Bronchial epithelial cell (primary cell): Measurements from ENCODE around the gene RAPSN. TPM values are rescaled to one million over a fixed set of nuclear protein-coding genes. Genes with fewer than 3 reads are reported as not detected.

Source experiments
- DNase-seq: peaks from one replicate; pipeline ENCODE4 v3.0.0-alpha.2; 2010; ENCODE audit warnings: low read depth
- FAIRE-seq: peaks from 2 replicates; lab custom pipeline; 2011; peaks lifted over from hg19 to GRCh38; lab: Jason Lieb, UNC
- H3K27me3 ChIP-seq: 2 replicates; pipeline ENCODE4 v1.5.1; 2011; ENCODE audit warnings: low read length; ENCODE audit not compliant: control insufficient read depth, insufficient read depth
- H3K36me3 ChIP-seq: 2 replicates; pipeline ENCODE4 v1.5.1; 2011; ENCODE audit warnings: low read length; ENCODE audit not compliant: control insufficient read depth, insufficient read depth
- H3K4me3 ChIP-seq: 2 replicates; pipeline ENCODE4 v1.5.1; 2011; ENCODE audit warnings: mild to moderate bottlenecking, low read depth, low read length, control low read depth
- total RNA-seq: library from RNA; depleted of rRNA; stranded (reverse); fragments of >200 nt; gene quantifications from 2 replicates; pipeline ENCODE4 v1.2.1, GENCODE V29; 2014
- TF ChIP-seq, protein P1 (sequence below): IDR thresholded peaks from 2 replicates; pipeline ENCODE4 v1.5.1; 2011; ENCODE audit warnings: mild to moderate bottlenecking, moderate library complexity, low read length, control low read depth, inconsistent platforms; ENCODE audit not compliant: insufficient read depth, severe bottlenecking

Gene RAPSN
- total RNA-seq, 1 donor from 2014 or later, result 0.26 TPM

DNA sequence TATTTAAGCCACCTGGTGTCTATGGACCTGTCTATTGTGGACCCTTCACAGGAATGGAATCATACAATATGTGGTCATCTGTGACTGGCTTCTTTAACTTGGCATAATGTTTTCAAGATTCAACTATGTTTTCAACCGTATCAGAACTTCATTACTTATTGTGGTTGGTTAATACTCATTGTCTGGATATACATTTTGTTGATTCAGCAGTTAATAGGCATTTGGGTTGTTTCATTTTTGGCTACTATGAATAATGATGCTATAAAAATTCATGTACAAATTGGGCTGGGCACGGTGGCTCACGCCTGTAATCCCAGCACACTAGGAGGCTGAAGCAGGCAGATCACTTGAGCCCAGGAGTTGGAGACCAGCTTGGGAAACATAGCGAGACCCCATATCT lies 2.5 kb upstream of the RAPSN start:
- no peak for DNase-seq
- H3K4me3 ChIP-seq, result no peak overlapping the region
- no peaks in the 10 kb centered on the region for H3K27me3 ChIP-seq
- peaks cover 1% of the 10 kb centered on the region for H3K36me3 ChIP-seq
- no peak for FAIRE-seq
- TF ChIP-seq, protein P1, sequence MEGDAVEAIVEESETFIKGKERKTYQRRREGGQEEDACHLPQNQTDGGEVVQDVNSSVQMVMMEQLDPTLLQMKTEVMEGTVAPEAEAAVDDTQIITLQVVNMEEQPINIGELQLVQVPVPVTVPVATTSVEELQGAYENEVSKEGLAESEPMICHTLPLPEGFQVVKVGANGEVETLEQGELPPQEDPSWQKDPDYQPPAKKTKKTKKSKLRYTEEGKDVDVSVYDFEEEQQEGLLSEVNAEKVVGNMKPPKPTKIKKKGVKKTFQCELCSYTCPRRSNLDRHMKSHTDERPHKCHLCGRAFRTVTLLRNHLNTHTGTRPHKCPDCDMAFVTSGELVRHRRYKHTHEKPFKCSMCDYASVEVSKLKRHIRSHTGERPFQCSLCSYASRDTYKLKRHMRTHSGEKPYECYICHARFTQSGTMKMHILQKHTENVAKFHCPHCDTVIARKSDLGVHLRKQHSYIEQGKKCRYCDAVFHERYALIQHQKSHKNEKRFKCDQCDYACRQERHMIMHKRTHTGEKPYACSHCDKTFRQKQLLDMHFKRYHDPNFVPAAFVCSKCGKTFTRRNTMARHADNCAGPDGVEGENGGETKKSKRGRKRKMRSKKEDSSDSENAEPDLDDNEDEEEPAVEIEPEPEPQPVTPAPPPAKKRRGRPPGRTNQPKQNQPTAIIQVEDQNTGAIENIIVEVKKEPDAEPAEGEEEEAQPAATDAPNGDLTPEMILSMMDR, result no peak

DNA sequence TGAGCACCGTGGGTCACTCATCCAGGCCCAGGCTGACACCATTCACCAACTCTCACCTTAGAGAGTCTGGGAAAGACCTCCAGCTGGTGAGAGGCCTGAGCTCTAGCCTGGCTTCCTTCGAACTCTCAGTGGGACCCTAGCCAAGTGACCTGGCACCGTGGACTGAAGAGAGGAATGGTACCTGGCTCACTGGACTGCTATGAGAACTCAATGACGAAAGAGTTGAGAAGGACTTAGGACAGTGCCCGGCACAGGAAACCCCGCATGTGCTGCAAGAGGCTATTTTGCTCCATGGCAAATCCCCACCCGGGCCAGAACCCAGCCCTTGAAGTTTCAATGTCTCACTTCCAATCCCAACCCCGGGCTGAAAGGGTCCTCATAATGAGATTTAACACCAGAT lies 605 bp upstream of the RAPSN start:
- FAIRE-seq, result no peak
- H3K4me3 ChIP-seq, result no peak overlapping the region
- TF ChIP-seq, protein P1, result no peak
- no peak for DNase-seq
- H3K36me3 ChIP-seq, result peaks cover 1% of the 10 kb centered on the region
- H3K27me3 ChIP-seq, result no peaks in the 10 kb centered on the region

DNA sequence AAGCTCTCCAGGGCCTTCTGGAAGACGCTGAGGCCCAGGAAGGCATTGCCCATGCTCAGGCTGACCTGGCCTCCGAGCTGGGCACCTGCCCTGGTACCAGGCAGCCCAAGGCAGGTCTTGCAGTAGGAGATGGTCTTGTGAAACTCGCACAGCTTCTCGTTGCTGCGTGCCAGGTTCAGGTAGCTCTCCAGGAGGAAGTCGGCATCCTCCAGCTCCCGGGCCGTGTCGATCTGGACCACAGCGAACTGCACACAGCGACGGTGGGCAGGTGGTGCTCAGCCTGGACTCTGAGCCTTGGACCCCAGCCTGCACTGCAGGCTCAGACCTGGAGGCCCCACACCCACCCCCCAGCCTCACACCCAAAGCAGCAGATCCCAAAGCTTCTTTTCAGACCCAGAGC lies 1.0 kb downstream of the RAPSN start:
- Histone ChIP-seq H3K36me3 (no peaks in the 10 kb centered on the region), H3K27me3 (no peaks in the 10 kb centered on the region), H3K4me3 (no peak overlapping the region)
- TF ChIP-seq, protein P1, result no peak
- DNase-seq, result no peak
- FAIRE-seq, result no peak

DNA sequence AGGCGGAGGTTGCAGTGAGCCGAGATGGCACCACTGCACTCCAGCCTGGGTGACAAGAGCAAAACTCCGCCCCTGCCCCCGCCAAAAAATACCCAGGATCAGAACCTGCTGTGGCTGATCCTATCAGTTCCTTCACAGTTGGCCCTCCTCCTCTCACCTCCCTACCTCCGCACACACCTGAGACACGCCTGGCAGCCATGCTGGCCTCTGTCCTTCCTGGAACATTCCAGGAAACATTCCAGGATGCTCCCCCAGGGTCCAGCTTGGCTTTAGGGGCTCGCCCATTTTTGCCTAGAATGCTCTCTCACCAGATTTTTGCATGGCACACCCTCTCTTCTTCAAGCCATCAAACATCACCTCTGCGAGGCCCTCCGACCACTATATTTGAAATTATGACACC lies 2.1 kb downstream of the RAPSN start:
- Histone ChIP-seq H3K27me3 (no peaks in the 10 kb centered on the region), H3K4me3 (no peak overlapping the region), H3K36me3 (no peaks in the 10 kb centered on the region)
- FAIRE-seq, result no peak
- DNase-seq, result no peak
- TF ChIP-seq, protein P1, result no peak

DNA sequence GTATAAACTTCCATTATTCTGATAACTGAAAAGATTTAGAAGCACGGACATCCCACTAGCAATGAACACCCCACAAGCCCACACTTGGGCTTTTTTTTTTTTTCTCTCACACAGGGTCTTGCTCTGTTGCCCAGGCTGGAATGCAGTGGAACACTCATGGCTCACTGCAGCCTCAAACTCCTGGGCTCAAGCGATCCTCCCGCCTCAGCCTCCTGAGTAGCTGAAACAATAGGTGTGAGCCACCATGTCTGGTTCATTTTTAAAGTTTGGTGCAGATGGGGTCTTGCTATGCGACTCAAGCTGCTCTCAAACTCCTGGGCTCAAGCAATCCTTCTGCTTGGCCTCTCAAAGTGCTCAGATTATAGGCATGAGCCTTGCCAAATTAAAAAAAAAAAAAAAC lies 3.1 kb downstream of the RAPSN start:
- DNase-seq (no peak), FAIRE-seq (no peak)
- Histone ChIP-seq H3K36me3 (no peaks in the 10 kb centered on the region), H3K27me3 (no peaks in the 10 kb centered on the region), H3K4me3 (no peak overlapping the region)
- TF ChIP-seq, protein P1, result no peak

DNA sequence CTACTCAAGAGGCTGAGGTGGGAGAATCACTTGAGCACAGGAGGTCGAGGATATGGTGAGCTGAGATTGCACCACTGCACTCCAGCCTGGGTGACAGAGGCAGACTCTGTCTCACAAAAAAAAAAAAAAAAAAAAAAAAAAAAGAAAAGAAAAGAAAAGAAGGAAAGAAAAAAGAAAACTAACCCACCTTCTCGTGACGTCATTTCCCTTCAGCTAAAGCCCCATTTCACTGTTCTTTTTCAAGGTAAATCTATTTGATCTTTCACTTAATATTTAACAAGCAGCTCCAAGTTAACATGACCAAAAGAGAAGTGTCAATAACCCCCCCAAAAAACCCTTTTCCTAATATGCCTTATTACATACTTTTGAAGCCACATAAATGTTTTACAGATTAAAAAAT lies 5.1 kb downstream of the RAPSN start:
- Histone ChIP-seq H3K4me3 (no peak overlapping the region), H3K36me3 (no peaks in the 10 kb centered on the region), H3K27me3 (no peaks in the 10 kb centered on the region)
- TF ChIP-seq, protein P1, result no peak
- no peak for FAIRE-seq
- DNase-seq, result no peak
